ENCODE results near the gene PAK6.
A peak's percentile ranks its signal among the peaks of the same experiment; 100 is the strongest.

The PAK6 gene

GRCh38 chr15:40241269-40242212 lies 2.7 kb downstream of the PAK6 start:
- no peak for DNase-seq

GRCh38 chr15:40242213-40242599 lies 3.3 kb downstream of the PAK6 start:
- DNase-seq: no peak

- no peak for DNase-seq
Measured at GRCh38 chr15:40242601-40243000, 3.7 kb downstream of the PAK6 start.

- peak in 1 of 3 donors; percentile 13 for DNase-seq
Measured at GRCh38 chr15:40243126-40243810, 4.4 kb downstream of the PAK6 start.

GRCh38 chr15:40244961-40245523 lies 6.2 kb downstream of the PAK6 start:
- DNase-seq: no peak

- no peak for DNase-seq
Measured at GRCh38 chr15:40245666-40246450, 7.0 kb downstream of the PAK6 start.

- no peak for DNase-seq
Measured at GRCh38 chr15:40246496-40247280, 7.8 kb downstream of the PAK6 start.

- DNase-seq: no peak
Measured at GRCh38 chr15:40247406-40247971, 8.6 kb downstream of the PAK6 start.

- DNase-seq: no peak
Measured at GRCh38 chr15:40248006-40248783, 9.3 kb downstream of the PAK6 start.

- no peak for DNase-seq
Measured at GRCh38 chr15:40249477-40250303, 10.8 kb downstream of the PAK6 start.

- no peak for DNase-seq
Measured at GRCh38 chr15:40250304-40250656, 11.4 kb downstream of the PAK6 start.

- no peak for DNase-seq
Measured at GRCh38 chr15:40250771-40251483, 12.1 kb downstream of the PAK6 start.

- DNase-seq: no peak
Measured at GRCh38 chr15:40251486-40252140, 12.8 kb downstream of the PAK6 start.

GRCh38 chr15:40252141-40252437 lies 13.2 kb downstream of the PAK6 start:
- no peak for DNase-seq

GRCh38 chr15:40252438-40253166 lies 13.7 kb downstream of the PAK6 start:
- peak in 2 of 3 donors; percentile 31 to 55 for DNase-seq

GRCh38 chr15:40253167-40253790 lies 14.4 kb downstream of the PAK6 start:
- DNase-seq: no peak

GRCh38 chr15:40254452-40254851 lies 15.6 kb downstream of the PAK6 start:
- no peak for DNase-seq

- no peak for DNase-seq
Measured at GRCh38 chr15:40255033-40255432, 16.2 kb downstream of the PAK6 start.
